ENCODE results near the gene DPP6. TPM values are rescaled to one million over a fixed set of nuclear protein-coding genes. Genes with fewer than 3 reads are reported as not detected.

The DPP6 gene
- total RNA-seq, 1 experiment from 2014 or later, result not detected

DNA sequence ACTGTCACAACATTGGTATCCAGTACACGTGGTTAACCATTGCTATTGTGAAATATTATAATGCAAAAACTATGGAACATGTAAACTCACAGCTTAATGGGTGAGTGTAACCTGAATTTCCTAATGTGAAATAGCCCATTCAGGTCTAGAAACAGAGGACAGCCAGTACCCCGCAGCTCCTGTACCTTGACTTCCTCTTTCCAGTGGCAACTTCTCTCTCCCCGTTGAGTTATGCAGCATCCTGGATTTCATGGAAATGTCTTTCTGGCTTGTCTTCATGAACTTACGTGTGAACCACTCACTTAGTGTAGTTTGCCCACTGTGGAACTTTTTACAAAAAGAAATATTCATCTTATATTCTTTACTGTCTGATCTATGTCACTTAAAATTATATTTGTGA lies 384.4 kb downstream of the DPP6 start:
- no peak for ATAC-seq
- Histone ChIP-seq H4K20me1 (ENCODE audit: low read length) (no peaks in the 10 kb centered on the region), H3K79me2 (ENCODE audit: low read length) (no peaks in the 10 kb centered on the region), H3K4me1 (ENCODE audit: insufficient read depth, low read length) (no peaks in the 10 kb centered on the region), H3K27ac (ENCODE audit: low read length) (no peak overlapping the region), H3K4me3 (ENCODE audit: low read length) (no peak overlapping the region), H3F3A (ENCODE audit: low read length, unreplicated experiment) (no peaks in the 10 kb centered on the region), H3K9ac (ENCODE audit: low read length) (no peak overlapping the region), H3K36me3 (ENCODE audit: low read depth, low read length) (no peaks in the 10 kb centered on the region), H3K4me2 (ENCODE audit: low read length) (no peak overlapping the region), H3K9me2 (replicated peaks; ENCODE audit: low read length) (no peaks in the 10 kb centered on the region), H2AFZ (ENCODE audit: low read length) (no peak overlapping the region), H3K9me3 (ENCODE audit: low read length) (no peaks in the 10 kb centered on the region), H3K27me3 (ENCODE audit: low read length) (no peaks in the 10 kb centered on the region)
- TF ChIP-seq EZH2phosphoT487 (IDR thresholded peaks at IDR 0.05; ENCODE audit: borderline replicate concordance, low read length) (no peak), EZH2 (IDR thresholded peaks at IDR 0.05; ENCODE audit: low read length, unreplicated experiment) (no peak)
- TF ChIP-seq, protein P1, sequence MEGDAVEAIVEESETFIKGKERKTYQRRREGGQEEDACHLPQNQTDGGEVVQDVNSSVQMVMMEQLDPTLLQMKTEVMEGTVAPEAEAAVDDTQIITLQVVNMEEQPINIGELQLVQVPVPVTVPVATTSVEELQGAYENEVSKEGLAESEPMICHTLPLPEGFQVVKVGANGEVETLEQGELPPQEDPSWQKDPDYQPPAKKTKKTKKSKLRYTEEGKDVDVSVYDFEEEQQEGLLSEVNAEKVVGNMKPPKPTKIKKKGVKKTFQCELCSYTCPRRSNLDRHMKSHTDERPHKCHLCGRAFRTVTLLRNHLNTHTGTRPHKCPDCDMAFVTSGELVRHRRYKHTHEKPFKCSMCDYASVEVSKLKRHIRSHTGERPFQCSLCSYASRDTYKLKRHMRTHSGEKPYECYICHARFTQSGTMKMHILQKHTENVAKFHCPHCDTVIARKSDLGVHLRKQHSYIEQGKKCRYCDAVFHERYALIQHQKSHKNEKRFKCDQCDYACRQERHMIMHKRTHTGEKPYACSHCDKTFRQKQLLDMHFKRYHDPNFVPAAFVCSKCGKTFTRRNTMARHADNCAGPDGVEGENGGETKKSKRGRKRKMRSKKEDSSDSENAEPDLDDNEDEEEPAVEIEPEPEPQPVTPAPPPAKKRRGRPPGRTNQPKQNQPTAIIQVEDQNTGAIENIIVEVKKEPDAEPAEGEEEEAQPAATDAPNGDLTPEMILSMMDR (conservative IDR thresholded peaks at IDR 0.05; ENCODE audit: low read depth, low read length), result no peak
- ChIA-PET POLR2A (ENCODE audit: unreplicated experiment) (no interaction called here), CTCF (no interaction called here)
- BruUV-seq (replicated peaks), result no TSS peak
- no peak for DNase-seq
- intact Hi-C loops (cut with micrococcal nuclease), result no loop called here

GRCh38 chr7:154437234-154437633 lies 385.0 kb downstream of the DPP6 start:
- Histone ChIP-seq H3K27ac (ENCODE audit: low read length) (no peak overlapping the region), H3K9ac (ENCODE audit: low read length) (no peak overlapping the region), H3K36me3 (ENCODE audit: low read depth, low read length) (no peaks in the 10 kb centered on the region), H3F3A (ENCODE audit: low read length, unreplicated experiment) (no peaks in the 10 kb centered on the region), H3K4me2 (ENCODE audit: low read length) (no peak overlapping the region), H4K20me1 (ENCODE audit: low read length) (no peaks in the 10 kb centered on the region), H3K4me1 (ENCODE audit: insufficient read depth, low read length) (no peaks in the 10 kb centered on the region), H3K27me3 (ENCODE audit: low read length) (no peaks in the 10 kb centered on the region), H3K9me3 (ENCODE audit: low read length) (no peaks in the 10 kb centered on the region), H3K9me2 (replicated peaks; ENCODE audit: low read length) (no peaks in the 10 kb centered on the region), H2AFZ (ENCODE audit: low read length) (no peak overlapping the region), H3K79me2 (ENCODE audit: low read length) (no peaks in the 10 kb centered on the region), H3K4me3 (ENCODE audit: low read length) (no peak overlapping the region)
- TF ChIP-seq EZH2 (IDR thresholded peaks at IDR 0.05; ENCODE audit: low read length, unreplicated experiment) (no peak), EZH2phosphoT487 (IDR thresholded peaks at IDR 0.05; ENCODE audit: borderline replicate concordance, low read length) (no peak)
- TF ChIP-seq, protein P1 (conservative IDR thresholded peaks at IDR 0.05; ENCODE audit: low read depth, low read length), result no peak
- POLR2A ChIA-PET (ENCODE audit: unreplicated experiment), result no interaction called here
- ATAC-seq, result no peak
- no TSS peak for BruUV-seq (replicated peaks)
- intact Hi-C loops (cut with micrococcal nuclease), result no loop called here
- no peak for DNase-seq
- CTCF ChIA-PET, result no interaction called here

DNA sequence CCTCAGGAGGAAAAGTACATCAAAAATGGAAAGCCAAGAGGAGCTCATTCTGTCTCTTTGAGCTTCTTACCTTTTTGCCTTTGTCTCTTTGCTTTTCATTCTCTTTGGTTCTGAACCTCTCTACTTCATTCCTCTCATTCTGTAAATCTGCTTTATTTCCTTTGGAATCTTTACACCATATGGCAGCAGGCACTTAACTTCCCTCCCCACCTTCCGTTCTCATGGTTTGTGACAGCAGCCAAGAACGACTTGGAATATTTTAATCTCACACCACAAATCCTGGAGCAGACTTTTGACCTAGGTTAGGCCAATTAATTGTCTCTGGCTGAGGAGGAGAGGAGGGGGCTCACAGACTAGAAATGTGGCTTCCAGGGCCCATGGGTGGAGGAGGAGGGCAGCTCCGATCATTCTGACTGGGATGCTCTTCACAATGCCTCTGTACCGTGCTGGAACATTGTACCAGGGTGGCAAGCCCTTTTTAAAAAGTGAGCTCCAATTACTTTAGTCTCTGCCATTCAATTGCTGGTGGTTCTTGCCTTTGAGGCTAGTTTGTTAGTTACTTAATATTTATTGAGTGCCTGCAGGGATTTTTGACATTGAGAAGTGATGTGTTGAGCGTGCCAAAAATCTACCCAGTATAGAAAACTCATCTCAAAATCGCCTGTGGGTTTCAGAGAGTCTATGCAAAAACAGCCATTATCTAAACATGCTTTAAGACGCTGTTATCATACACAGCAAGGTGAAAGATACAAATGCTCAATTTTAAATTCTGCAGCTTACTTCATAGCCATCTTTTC lies 386.6 kb downstream of the DPP6 start:
- Histone ChIP-seq H3K4me3 (ENCODE audit: low read length) (no peak overlapping the region), H3K4me1 (ENCODE audit: insufficient read depth, low read length) (no peaks in the 10 kb centered on the region), H3K4me2 (ENCODE audit: low read length) (no peak overlapping the region), H4K20me1 (ENCODE audit: low read length) (no peaks in the 10 kb centered on the region), H3K79me2 (ENCODE audit: low read length) (no peaks in the 10 kb centered on the region), H3K9ac (ENCODE audit: low read length) (no peak overlapping the region), H3F3A (ENCODE audit: low read length, unreplicated experiment) (no peaks in the 10 kb centered on the region), H2AFZ (ENCODE audit: low read length) (no peak overlapping the region), H3K9me3 (ENCODE audit: low read length) (no peaks in the 10 kb centered on the region), H3K27ac (ENCODE audit: low read length) (no peak overlapping the region), H3K9me2 (replicated peaks; ENCODE audit: low read length) (no peaks in the 10 kb centered on the region), H3K27me3 (ENCODE audit: low read length) (no peaks in the 10 kb centered on the region), H3K36me3 (ENCODE audit: low read depth, low read length) (no peaks in the 10 kb centered on the region)
- ATAC-seq (no peak), DNase-seq (no peak)
- ChIA-PET POLR2A (ENCODE audit: unreplicated experiment) (no interaction called here), CTCF (no interaction called here)
- no peak for TF ChIP-seq EZH2 (IDR thresholded peaks at IDR 0.05; ENCODE audit: low read length, unreplicated experiment)
- TF ChIP-seq, protein P1 (conservative IDR thresholded peaks at IDR 0.05; ENCODE audit: low read depth, low read length), result no peak
- no peak for TF ChIP-seq EZH2phosphoT487 (IDR thresholded peaks at IDR 0.05; ENCODE audit: borderline replicate concordance, low read length)
- intact Hi-C loops (cut with micrococcal nuclease), result no loop called here
- BruUV-seq (replicated peaks), result no TSS peak
